Hepatocyte (in vitro differentiated cells): ENCODE measurements around the gene CDK19. TPM values are rescaled to one million over a fixed set of nuclear protein-coding genes. Genes with fewer than 3 reads are reported as not detected.

ENCODE experiments used
- DNase-seq: peaks from one replicate; pipeline ENCODE4 v3.0.0-alpha.2; 2016; ENCODE audit warnings: low spot score
- H2AFZ ChIP-seq: fragments of 200-600 bp; sonication (generic); 2 replicates; pipeline ENCODE4 v1.6.0; 2016; ENCODE audit warnings: antibody characterized with exemption, mild to moderate bottlenecking
- H3K27ac ChIP-seq: fragments of 200-600 bp; sonication (generic); 2 replicates; pipeline ENCODE4 v1.5.1; 2016; ENCODE audit warnings: mild to moderate bottlenecking
- H3K27me3 ChIP-seq: fragments of 200-600 bp; sonication (generic); 2 replicates; pipeline ENCODE4 v1.6.1; 2016
- H3K36me3 ChIP-seq: fragments of 200-600 bp; sonication (generic); replicated peaks from 2 replicates; pipeline ENCODE4 v1.5.1; 2016; ENCODE audit warnings: low read depth; ENCODE audit not compliant: insufficient read depth
- H3K4me1 ChIP-seq: fragments of 200-600 bp; sonication (generic); 2 replicates; pipeline ENCODE4 v1.5.1; 2016; ENCODE audit warnings: mild to moderate bottlenecking, moderate library complexity; ENCODE audit not compliant: insufficient read depth
- H3K4me2 ChIP-seq: fragments of 200-600 bp; sonication (generic); 2 replicates; pipeline ENCODE4 v1.6.0; 2016
- H3K4me3 ChIP-seq: fragments of 200-600 bp; sonication (generic); 2 replicates; pipeline ENCODE4 v1.5.1; 2016; ENCODE audit warnings: mild to moderate bottlenecking
- H3K79me2 ChIP-seq: fragments of 200-600 bp; sonication (generic); 2 replicates; pipeline ENCODE4 v1.6.0; 2017; ENCODE audit warnings: mild to moderate bottlenecking
- H3K9me2 ChIP-seq: fragments of 200-600 bp; sonication (generic); replicated peaks from 2 replicates; pipeline ENCODE4 v1.6.0; 2017; ENCODE audit warnings: mild to moderate bottlenecking; ENCODE audit not compliant: insufficient read depth
- H3K9me3 ChIP-seq: fragments of 200-600 bp; sonication (generic); 2 replicates; pipeline ENCODE4 v1.5.1; 2016; ENCODE audit warnings: low read depth, mild to moderate bottlenecking
- H4K20me1 ChIP-seq: fragments of 200-600 bp; sonication (generic); 2 replicates; pipeline ENCODE4 v1.6.0; 2016; ENCODE audit warnings: mild to moderate bottlenecking; ENCODE audit not compliant: insufficient read depth, poor library complexity, severe bottlenecking
- EZH2 ChIP-seq: fragments of 200-600 bp; sonication (generic); IDR thresholded peaks from 2 replicates; pipeline ENCODE4 v1.6.1; 2016; ENCODE audit warnings: antibody characterized with exemption, mild to moderate bottlenecking, borderline replicate concordance
- EZH2phosphoT487 ChIP-seq: fragments of 200-600 bp; sonication (generic); IDR thresholded peaks from one replicate; pipeline ENCODE4 v1.6.1; 2018; ENCODE audit warnings: antibody characterized with exemption, mild to moderate bottlenecking, low read depth, moderate library complexity; ENCODE audit not compliant: unreplicated experiment, severe bottlenecking
- WGBS: methylation state at CpG from one replicate; pipeline ENCODE4 v1.1.6; 2016; ENCODE audit warnings: low lambda C conversion rate; ENCODE audit errors: missing lambda C conversion rate; 5-methylcytosine and 5-hydroxymethylcytosine counted together
- polyA plus RNA-seq: library from polyadenylated mRNA; unstranded; fragments of >200 nt; fragmentation: Nextera tagmentation; extraction: Ambion mirVana; gene quantifications from 2 replicates; pipeline ENCODE4 v1.2.1, GENCODE V29; 2016
- total RNA-seq: library from RNA; depleted of rRNA; stranded (reverse); fragments of >200 nt; gene quantifications from 2 replicates; pipeline ENCODE4 v1.2.3, GENCODE V29; 2014
- TF ChIP-seq, protein P1 (sequence below): fragments of 200-600 bp; sonication (generic); IDR thresholded peaks from 2 replicates; pipeline ENCODE4 v1.5.1; 2016; ENCODE audit warnings: antibody characterized with exemption, mild to moderate bottlenecking; ENCODE audit not compliant: poor library complexity

Gene CDK19
- total and polyA plus RNA-seq, 2 experiments from 2014 or later, result 7.3 to 18.6 TPM

DNA sequence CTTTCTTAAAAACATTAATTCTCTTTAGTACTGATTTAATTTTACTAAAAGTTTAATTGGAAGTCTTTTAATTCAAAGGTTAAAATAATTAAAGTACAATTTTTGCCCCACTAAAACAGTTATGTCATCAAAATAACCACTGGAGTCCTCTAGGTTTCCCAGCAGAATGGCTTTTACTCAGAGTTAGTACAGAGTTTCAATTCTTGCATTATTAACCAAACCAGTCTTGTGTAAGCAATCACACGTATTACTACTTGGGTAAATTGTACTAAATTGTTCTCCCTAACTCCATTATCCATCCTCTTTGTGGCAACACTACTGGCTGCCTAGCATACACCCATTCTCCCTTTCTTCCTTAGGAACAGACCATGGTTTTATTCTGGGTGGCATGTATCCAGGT lies 36.9 kb downstream of the CDK19 start:
- Histone ChIP-seq H3K9me2 (no peaks in the 10 kb centered on the region), H3K9me3 (no peaks in the 10 kb centered on the region), H3K4me3 (no peak overlapping the region), H3K36me3 (no peaks in the 10 kb centered on the region), H3K79me2 (peaks cover 79% of the 10 kb centered on the region), H3K27me3 (no peaks in the 10 kb centered on the region), H2AFZ (no peak overlapping the region), H3K4me1 (no peaks in the 10 kb centered on the region), H4K20me1 (no peaks in the 10 kb centered on the region), H3K4me2 (no peak overlapping the region), H3K27ac (no peak overlapping the region)
- WGBS, result 100% methylated on average over 1 of the region's 1 CpG
- TF ChIP-seq EZH2phosphoT487, result no peak
- TF ChIP-seq, protein P1, sequence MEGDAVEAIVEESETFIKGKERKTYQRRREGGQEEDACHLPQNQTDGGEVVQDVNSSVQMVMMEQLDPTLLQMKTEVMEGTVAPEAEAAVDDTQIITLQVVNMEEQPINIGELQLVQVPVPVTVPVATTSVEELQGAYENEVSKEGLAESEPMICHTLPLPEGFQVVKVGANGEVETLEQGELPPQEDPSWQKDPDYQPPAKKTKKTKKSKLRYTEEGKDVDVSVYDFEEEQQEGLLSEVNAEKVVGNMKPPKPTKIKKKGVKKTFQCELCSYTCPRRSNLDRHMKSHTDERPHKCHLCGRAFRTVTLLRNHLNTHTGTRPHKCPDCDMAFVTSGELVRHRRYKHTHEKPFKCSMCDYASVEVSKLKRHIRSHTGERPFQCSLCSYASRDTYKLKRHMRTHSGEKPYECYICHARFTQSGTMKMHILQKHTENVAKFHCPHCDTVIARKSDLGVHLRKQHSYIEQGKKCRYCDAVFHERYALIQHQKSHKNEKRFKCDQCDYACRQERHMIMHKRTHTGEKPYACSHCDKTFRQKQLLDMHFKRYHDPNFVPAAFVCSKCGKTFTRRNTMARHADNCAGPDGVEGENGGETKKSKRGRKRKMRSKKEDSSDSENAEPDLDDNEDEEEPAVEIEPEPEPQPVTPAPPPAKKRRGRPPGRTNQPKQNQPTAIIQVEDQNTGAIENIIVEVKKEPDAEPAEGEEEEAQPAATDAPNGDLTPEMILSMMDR, result no peak
- no peak for TF ChIP-seq EZH2
- no peak for DNase-seq

DNA sequence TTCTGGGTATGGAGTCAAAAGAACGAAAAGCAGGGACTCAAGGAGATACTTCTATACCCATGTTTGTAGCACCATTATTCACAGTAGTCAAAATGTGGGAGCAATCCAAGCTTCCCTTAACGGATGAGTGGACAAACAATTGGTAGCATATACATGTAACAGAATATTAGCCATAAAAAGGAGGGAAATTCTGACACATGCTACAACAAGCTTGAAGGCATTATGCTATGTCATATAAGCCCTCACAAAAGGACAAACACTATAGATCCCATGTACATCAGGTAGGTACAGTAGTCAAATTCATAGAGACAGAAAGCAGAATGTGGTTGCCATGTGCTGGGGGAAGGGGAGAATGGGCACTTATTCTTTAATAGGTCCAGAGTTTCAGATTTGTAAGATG lies 37.6 kb downstream of the CDK19 start:
- no peak overlapping the region for H2AFZ ChIP-seq
- no peaks in the 10 kb centered on the region for H3K4me1 ChIP-seq
- no peaks in the 10 kb centered on the region for H3K9me3 ChIP-seq
- H3K4me2 ChIP-seq, result no peak overlapping the region
- H3K36me3 ChIP-seq, result no peaks in the 10 kb centered on the region
- 94% methylated on average over 2 of the region's 2 CpGs for WGBS
- H3K27ac ChIP-seq, result no peak overlapping the region
- H3K79me2 ChIP-seq, result peaks cover 74% of the 10 kb centered on the region
- DNase-seq, result no peak
- no peaks in the 10 kb centered on the region for H3K9me2 ChIP-seq
- H4K20me1 ChIP-seq, result no peaks in the 10 kb centered on the region
- H3K4me3 ChIP-seq, result no peak overlapping the region
- no peaks in the 10 kb centered on the region for H3K27me3 ChIP-seq
- TF ChIP-seq EZH2 (no peak), EZH2phosphoT487 (no peak)
- TF ChIP-seq, protein P1, result no peak

DNA sequence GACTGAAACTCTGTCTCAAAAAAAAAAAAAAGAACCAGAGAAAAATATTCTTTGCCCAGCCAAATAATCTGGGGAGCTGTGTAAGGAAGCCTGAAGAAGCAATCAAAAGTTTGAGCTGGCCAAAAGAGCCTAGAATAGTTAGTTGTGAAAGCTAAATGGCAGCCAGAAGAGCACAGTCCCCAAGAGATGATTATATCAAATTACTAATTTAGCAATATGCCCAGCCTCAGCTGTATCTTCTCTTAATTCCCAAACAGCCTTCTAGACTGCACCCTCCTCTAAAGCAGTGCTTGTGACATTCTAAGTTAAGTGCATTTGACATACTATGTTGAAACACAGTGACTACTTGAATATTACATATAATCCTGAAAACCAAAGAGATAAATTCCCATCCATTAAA lies 38.9 kb downstream of the CDK19 start:
- no peaks in the 10 kb centered on the region for H3K27me3 ChIP-seq
- no peaks in the 10 kb centered on the region for H3K36me3 ChIP-seq
- DNase-seq, result no peak
- TF ChIP-seq EZH2phosphoT487, result no peak
- TF ChIP-seq, protein P1, result no peak
- no peak for TF ChIP-seq EZH2
- H3K79me2 ChIP-seq, result peaks cover 63% of the 10 kb centered on the region
- no peak overlapping the region for H3K27ac ChIP-seq
- H3K4me3 ChIP-seq, result no peak overlapping the region
- no peak overlapping the region for H3K4me2 ChIP-seq
- H3K9me3 ChIP-seq, result no peaks in the 10 kb centered on the region
- H2AFZ ChIP-seq, result no peak overlapping the region
- no peaks in the 10 kb centered on the region for H4K20me1 ChIP-seq
- no peaks in the 10 kb centered on the region for H3K9me2 ChIP-seq
- no peaks in the 10 kb centered on the region for H3K4me1 ChIP-seq

DNA sequence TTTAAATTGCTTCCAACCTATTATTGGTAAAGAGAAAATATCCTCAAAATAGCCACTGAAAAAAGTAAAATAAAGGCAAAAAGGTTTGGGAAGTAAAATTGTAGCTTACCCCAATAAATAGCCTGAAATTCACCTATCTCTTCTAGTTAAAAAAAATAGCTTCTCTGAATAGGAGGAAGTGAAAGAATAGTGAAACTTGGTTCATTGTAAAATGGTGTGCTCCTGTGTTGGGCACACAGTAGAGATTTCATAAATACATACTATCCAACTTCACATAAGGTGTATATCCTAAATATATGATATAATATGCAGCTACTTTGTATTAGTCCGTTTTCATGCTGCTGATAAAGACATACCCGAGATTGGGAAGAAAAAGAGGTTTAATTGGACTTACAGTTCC lies 45.3 kb downstream of the CDK19 start:
- TF ChIP-seq EZH2phosphoT487 (no peak), EZH2 (no peak)
- TF ChIP-seq, protein P1, result no peak
- H2AFZ ChIP-seq, result no peak overlapping the region
- DNase-seq, result no peak
- no peaks in the 10 kb centered on the region for H3K4me1 ChIP-seq
- H3K4me3 ChIP-seq, result no peak overlapping the region
- no peaks in the 10 kb centered on the region for H3K9me2 ChIP-seq
- no peak overlapping the region for H3K27ac ChIP-seq
- H3K36me3 ChIP-seq, result no peaks in the 10 kb centered on the region
- WGBS, result 92% methylated on average over 2 of the region's 2 CpGs
- no peaks in the 10 kb centered on the region for H4K20me1 ChIP-seq
- no peaks in the 10 kb centered on the region for H3K9me3 ChIP-seq
- no peaks in the 10 kb centered on the region for H3K27me3 ChIP-seq
- peaks cover 26% of the 10 kb centered on the region for H3K79me2 ChIP-seq
- no peak overlapping the region for H3K4me2 ChIP-seq
